Urothelium cell line (cell line): ENCODE data around the gene SPHK1.

Source experiments
- DNase-seq: peaks from one replicate; pipeline ENCODE4 v3.0.0; 2011; ENCODE audit warnings: low spot score, mixed read lengths
- FAIRE-seq: peaks from 2 replicates; lab custom pipeline; 2011; peaks lifted over from hg19 to GRCh38; lab: Jason Lieb, UNC

SPHK1 gene

GRCh38 chr17:76363107-76363842 is 21.1 kb upstream of the SPHK1 start:
- DNase-seq (no peak), FAIRE-seq (no peak)

GRCh38 chr17:76365256-76365903 is 19.0 kb upstream of the SPHK1 start:
- no peak for DNase-seq
- no peak for FAIRE-seq

DNA sequence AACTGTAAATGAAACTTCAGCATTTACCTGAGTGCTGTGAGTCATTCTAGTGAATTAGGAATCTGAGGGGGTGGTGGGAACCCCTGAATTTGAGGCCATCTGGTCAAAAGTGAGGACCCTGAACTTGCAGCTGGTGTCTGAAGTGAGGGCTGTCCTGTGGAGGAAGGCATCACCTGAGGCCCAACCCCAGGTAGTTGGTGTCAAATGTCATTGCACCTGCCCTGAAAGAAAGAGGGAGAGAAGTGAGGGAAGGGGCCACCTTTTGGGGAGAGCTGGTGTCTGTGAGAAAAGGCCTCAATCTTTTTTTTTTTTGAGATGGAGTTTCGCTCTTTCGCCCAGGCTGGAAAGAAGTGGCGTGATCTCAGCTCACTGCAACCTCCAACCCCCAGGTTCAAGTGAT is 18.2 kb upstream of the SPHK1 start:
- FAIRE-seq (no peak), DNase-seq (no peak)

DNA sequence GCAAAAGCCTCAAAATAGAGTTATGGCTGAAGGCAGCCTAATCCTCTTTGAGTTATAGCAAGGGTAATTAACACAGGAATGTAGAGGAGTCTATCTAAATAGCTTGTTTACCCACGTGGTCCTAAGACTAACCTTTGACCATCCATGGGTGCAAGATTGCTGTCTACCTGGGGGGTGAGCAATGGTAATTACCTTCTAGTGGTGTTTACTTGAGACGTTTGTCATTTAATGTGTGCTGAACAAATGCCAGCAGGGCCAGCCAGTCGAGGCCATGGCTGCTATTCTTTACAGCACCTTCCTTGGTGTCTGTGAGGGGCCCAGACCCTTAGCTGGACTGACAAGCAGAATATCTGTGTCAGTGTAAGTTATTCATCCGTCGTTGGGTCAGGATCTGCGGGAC is 16.8 kb upstream of the SPHK1 start:
- DNase-seq (no peak), FAIRE-seq (no peak)

DNA sequence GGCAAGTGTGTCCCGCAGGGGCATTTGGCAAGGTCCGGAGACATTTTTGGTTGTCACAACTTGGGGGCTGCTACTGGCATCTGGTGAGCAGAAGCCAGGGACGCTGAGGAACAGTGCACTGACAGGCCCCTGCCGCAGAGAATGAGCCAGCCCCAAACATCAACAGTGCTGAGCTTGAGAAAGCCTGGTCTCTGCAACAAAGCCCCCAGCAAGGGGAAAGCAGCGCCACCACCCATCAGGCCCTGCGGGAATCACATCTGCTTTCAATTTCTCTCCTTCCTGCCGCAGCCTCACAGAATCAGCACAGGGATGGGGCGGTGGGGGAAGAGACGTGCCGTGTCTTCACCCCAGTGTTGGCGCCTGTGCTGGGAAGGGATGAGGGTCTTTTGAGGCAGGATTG is 15.9 kb upstream of the SPHK1 start:
- no peak for DNase-seq

DNA sequence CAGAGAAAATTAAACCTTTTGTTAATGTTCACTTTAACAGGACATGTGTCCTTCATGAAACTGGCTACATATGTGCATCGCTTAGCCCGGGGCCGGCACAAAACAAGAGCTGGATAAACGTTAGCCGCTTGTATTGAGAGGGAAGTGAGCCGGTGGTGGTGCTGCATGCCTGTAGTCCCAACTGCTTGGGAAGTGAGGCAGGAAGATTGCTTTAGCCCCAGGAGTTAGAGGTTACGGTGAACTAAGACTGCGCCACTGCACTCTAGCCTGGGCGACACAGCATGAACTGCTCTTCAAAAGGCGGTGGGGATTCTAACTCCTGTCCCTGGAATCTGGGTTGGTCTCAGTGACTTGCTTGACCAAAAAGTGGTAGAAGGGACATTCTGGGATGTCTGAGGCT is 15.0 kb upstream of the SPHK1 start:
- DNase-seq (no peak), FAIRE-seq (no peak)

More for the DNA sequence above, 15.9 kb upstream of the SPHK1 start:
- no peak for FAIRE-seq

DNA sequence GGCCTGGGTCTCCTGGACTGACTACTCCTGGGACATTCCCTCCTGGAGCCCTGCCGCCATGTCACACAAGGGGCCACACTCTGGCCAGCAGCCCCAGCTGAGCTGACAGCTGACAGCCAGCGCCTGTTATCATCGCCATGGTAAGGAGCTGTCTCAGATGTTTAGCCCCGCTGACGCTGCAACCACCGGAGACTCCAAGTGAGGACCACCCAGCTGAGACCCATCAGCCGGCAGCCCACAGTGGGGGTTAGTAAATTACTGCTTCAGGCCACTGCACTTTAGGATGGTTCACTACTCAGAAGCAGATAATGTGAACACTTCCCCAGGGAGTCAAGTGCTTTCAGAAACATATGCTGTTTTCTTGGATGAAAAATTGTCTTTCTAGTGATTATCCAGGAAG is 14.6 kb upstream of the SPHK1 start:
- FAIRE-seq (no peak), DNase-seq (no peak)

DNA sequence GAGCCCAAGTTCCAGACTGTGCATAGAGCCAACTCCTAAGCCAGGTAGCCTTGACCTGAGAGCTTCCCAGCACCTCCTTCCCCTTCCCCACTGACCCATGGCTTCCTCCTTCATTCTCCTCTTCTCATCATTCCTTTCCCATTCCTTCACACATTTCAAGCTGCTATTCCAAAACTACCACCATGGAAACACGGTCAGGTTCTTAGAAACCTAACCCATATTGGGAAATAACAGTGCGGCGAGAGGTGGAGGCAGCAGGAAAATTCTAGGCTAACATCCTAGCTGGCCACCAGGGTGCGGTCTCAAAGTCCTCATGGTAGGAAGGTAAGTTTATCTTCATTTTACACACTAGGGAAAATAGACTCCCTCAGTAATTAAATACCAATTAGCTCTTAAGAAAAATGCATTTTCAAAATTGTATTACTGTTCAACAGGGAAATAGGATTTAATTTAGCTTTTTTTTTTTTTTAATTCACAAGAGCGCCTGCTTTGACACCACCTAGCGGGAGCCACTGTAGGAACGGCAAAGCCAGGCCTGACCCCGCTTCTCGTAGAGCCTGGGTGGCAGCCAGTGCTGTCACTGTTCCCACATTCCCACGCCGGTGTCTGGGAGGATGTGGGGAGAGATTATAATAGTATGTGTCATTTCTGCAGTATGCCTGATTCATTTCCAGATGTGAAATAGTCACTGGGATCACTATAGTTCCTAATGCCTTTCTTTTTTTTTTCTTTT is 14.0 kb upstream of the SPHK1 start:
- DNase-seq (peak; percentile 94), FAIRE-seq (no peak)

- DNase-seq (peak; percentile 41), FAIRE-seq (peak; percentile 74)
Measured at GRCh38 chr17:76371656-76372628, 12.5 kb upstream of the SPHK1 start.

GRCh38 chr17:76376318-76377133 is 7.9 kb upstream of the SPHK1 start:
- DNase-seq (no peak), FAIRE-seq (no peak)

GRCh38 chr17:76378548-76379274 is 5.7 kb upstream of the SPHK1 start:
- no peak for FAIRE-seq

GRCh38 chr17:76379275-76379641 is 5.2 kb upstream of the SPHK1 start:
- FAIRE-seq (no peak), DNase-seq (no peak)

More at GRCh38 chr17:76378548-76379274, 5.7 kb upstream of the SPHK1 start:
- no peak for DNase-seq

GRCh38 chr17:76379646-76380376 is 4.6 kb upstream of the SPHK1 start:
- no peak for FAIRE-seq

GRCh38 chr17:76381633-76382350 is 2.6 kb upstream of the SPHK1 start:
- DNase-seq (no peak), FAIRE-seq (no peak)

More at GRCh38 chr17:76379646-76380376, 4.6 kb upstream of the SPHK1 start:
- no peak for DNase-seq

GRCh38 chr17:76382351-76382802 is 2.0 kb upstream of the SPHK1 start:
- no peak for DNase-seq
- no peak for FAIRE-seq

DNA sequence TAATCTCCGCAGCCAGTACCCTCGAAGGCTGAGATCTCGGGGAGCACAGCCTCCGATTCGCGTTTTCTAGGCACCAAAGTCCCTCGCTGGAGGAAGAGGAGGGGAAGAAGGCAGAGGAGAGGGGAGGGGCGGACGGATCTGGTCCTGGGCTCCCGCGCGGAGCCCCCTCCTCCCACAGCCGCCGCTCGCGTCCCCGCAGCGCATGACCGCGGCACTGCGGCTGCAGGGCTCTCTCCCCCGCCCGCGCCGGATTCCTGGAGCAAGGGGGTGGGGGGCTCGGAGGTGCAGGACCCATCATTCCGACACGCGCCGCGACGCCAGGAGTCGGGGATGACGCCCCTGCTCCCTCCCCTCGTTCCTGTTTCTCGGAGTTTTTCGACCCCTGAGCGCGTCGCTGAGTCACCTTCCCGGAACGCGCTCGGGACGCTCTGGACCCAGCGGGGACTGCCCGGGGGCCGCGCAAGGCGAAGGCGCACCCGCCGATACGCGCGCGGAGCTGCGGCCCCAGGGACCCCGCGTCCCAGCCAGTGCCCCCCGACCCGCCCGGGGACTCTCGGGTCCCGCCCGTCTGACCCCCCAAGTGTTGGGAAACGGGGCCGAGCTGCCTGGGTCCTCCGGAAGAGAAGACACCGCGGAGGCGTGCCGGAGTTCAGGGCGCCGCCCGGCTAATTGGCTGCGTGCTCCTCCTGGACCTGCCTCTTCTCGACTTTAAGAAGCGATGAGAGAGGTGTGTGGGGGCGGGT is 1.4 kb upstream of the SPHK1 start:
- FAIRE-seq, result no peak
- peak; percentile 48 for DNase-seq
